Loucy (cell line): ENCODE data around the gene CLCN6.

Source experiments
- H2AFZ ChIP-seq: fragments of 200-600 bp; sonication (generic); 2 replicates; pipeline ENCODE4 v1.6.0; 2016; ENCODE audit warnings: antibody characterized with exemption, mild to moderate bottlenecking, low read length, moderate library complexity
- H3F3A ChIP-seq: fragments of 200-600 bp; 2 replicates; pipeline ENCODE4 v1.6.0; 2016; ENCODE audit warnings: antibody characterized with exemption, low read depth, mild to moderate bottlenecking
- H3K27me3 ChIP-seq: fragments of 200-600 bp; sonication (generic); 2 replicates; pipeline ENCODE4 v1.6.1; 2014; ENCODE audit warnings: low read length, mild to moderate bottlenecking; ENCODE audit not compliant: insufficient read depth, poor library complexity, severe bottlenecking
- H3K36me3 ChIP-seq: fragments of 200-600 bp; sonication (generic); 2 replicates; pipeline ENCODE4 v1.6.1; 2016; ENCODE audit warnings: low read length; ENCODE audit not compliant: insufficient read depth
- H3K4me1 ChIP-seq: fragments of 200-600 bp; sonication (generic); 2 replicates; pipeline ENCODE4 v1.5.1; 2014; ENCODE audit warnings: low read length, mild to moderate bottlenecking; ENCODE audit not compliant: insufficient read depth, poor library complexity, severe bottlenecking
- H3K4me2 ChIP-seq: fragments of 200-600 bp; sonication (generic); 2 replicates; pipeline ENCODE4 v1.6.0; 2014; ENCODE audit warnings: antibody characterized with exemption, low read length, low read depth, mild to moderate bottlenecking; ENCODE audit not compliant: poor library complexity, severe bottlenecking
- H3K4me3 ChIP-seq: fragments of 200-600 bp; sonication (generic); 2 replicates; pipeline ENCODE4 v1.5.1; 2014; ENCODE audit warnings: low read length, mild to moderate bottlenecking, mixed read lengths; ENCODE audit not compliant: poor library complexity, severe bottlenecking
- H3K79me2 ChIP-seq: fragments of 200-600 bp; sonication (generic); 2 replicates; pipeline ENCODE4 v1.6.1; 2014; ENCODE audit warnings: low read length; ENCODE audit not compliant: insufficient read depth
- H3K9ac ChIP-seq: fragments of 200-600 bp; sonication (generic); 2 replicates; pipeline ENCODE4 v1.6.0; 2014; ENCODE audit warnings: mild to moderate bottlenecking, low read depth, low read length, moderate library complexity; ENCODE audit not compliant: poor library complexity, severe bottlenecking
- H3K9me2 ChIP-seq: fragments of 200-600 bp; sonication (generic); replicated peaks from 2 replicates; pipeline ENCODE4 v1.6.1; 2016; ENCODE audit warnings: low read depth, low read length, mixed read lengths
- H3K9me3 ChIP-seq: fragments of 200-600 bp; sonication (generic); 2 replicates; pipeline ENCODE4 v1.6.1; 2014; ENCODE audit warnings: mild to moderate bottlenecking, antibody characterized with exemption, low read length, low read depth; ENCODE audit not compliant: insufficient read depth
- H4K20me1 ChIP-seq: fragments of 200-600 bp; sonication (generic); 2 replicates; pipeline ENCODE4 v1.6.0; 2014; ENCODE audit warnings: antibody characterized with exemption, low read length, mild to moderate bottlenecking; ENCODE audit not compliant: insufficient read depth, poor library complexity, severe bottlenecking
- CTCF ChIP-seq: fragments of 200-600 bp; sonication (generic); conservative IDR thresholded peaks from 2 replicates; pipeline ENCODE4 v1.5.1; 2014; ENCODE audit warnings: mild to moderate bottlenecking, antibody characterized with exemption, low read length
- EZH2phosphoT487 ChIP-seq: fragments of 200-600 bp; IDR thresholded peaks from 2 replicates; pipeline ENCODE4 v1.6.1; 2018; ENCODE audit warnings: antibody characterized with exemption, mild to moderate bottlenecking, moderate library complexity, borderline replicate concordance

CLCN6 gene

GRCh38 chr1:11779715-11780379 is 26.1 kb upstream of the CLCN6 start:
- no peaks in the 10 kb centered on the region for H3K9me2 ChIP-seq
- no peaks in the 10 kb centered on the region for H3K4me1 ChIP-seq
- no peaks in the 10 kb centered on the region for H3K9me3 ChIP-seq
- no peak overlapping the region for H3K4me2 ChIP-seq
- no peaks in the 10 kb centered on the region for H3F3A ChIP-seq
- H3K27me3 ChIP-seq: no peaks in the 10 kb centered on the region
- TF ChIP-seq CTCF (no peak), EZH2phosphoT487 (no peak)
- no peak overlapping the region for H2AFZ ChIP-seq
- no peak overlapping the region for H3K9ac ChIP-seq
- no peaks in the 10 kb centered on the region for H3K36me3 ChIP-seq
- no peaks in the 10 kb centered on the region for H3K79me2 ChIP-seq
- H3K4me3 ChIP-seq: no peak overlapping the region
- no peaks in the 10 kb centered on the region for H4K20me1 ChIP-seq

GRCh38 chr1:11780380-11781147 is 25.4 kb upstream of the CLCN6 start:
- Histone ChIP-seq H2AFZ (no peak overlapping the region), H3K36me3 (no peaks in the 10 kb centered on the region), H3F3A (no peaks in the 10 kb centered on the region), H3K79me2 (no peaks in the 10 kb centered on the region), H3K9me2 (no peaks in the 10 kb centered on the region), H4K20me1 (no peaks in the 10 kb centered on the region), H3K9ac (no peak overlapping the region), H3K4me1 (no peaks in the 10 kb centered on the region), H3K27me3 (no peaks in the 10 kb centered on the region), H3K9me3 (no peaks in the 10 kb centered on the region), H3K4me2 (no peak overlapping the region), H3K4me3 (no peak overlapping the region)
- TF ChIP-seq EZH2phosphoT487: no peak
- no peak for TF ChIP-seq CTCF

GRCh38 chr1:11781297-11781696 is 24.7 kb upstream of the CLCN6 start:
- no peak overlapping the region for H3K4me2 ChIP-seq
- H4K20me1 ChIP-seq: no peaks in the 10 kb centered on the region
- no peak overlapping the region for H3K9ac ChIP-seq
- no peaks in the 10 kb centered on the region for H3K9me3 ChIP-seq
- H3K79me2 ChIP-seq: no peaks in the 10 kb centered on the region
- no peak for TF ChIP-seq CTCF
- no peak for TF ChIP-seq EZH2phosphoT487
- no peak overlapping the region for H2AFZ ChIP-seq
- H3K9me2 ChIP-seq: no peaks in the 10 kb centered on the region
- no peaks in the 10 kb centered on the region for H3K36me3 ChIP-seq
- H3K4me1 ChIP-seq: no peaks in the 10 kb centered on the region
- no peaks in the 10 kb centered on the region for H3K27me3 ChIP-seq
- H3K4me3 ChIP-seq: no peak overlapping the region
- H3F3A ChIP-seq: no peaks in the 10 kb centered on the region
